Raji (cell line): ENCODE measurements around the gene LRRC1.

Source experiments
- POLR2A ChIP-seq: IDR thresholded peaks from 2 replicates; pipeline ENCODE4 v1.6.1; 2011; ENCODE audit warnings: low read depth, low read length, control low read depth; ENCODE audit not compliant: insufficient read depth

The LRRC1 gene

DNA sequence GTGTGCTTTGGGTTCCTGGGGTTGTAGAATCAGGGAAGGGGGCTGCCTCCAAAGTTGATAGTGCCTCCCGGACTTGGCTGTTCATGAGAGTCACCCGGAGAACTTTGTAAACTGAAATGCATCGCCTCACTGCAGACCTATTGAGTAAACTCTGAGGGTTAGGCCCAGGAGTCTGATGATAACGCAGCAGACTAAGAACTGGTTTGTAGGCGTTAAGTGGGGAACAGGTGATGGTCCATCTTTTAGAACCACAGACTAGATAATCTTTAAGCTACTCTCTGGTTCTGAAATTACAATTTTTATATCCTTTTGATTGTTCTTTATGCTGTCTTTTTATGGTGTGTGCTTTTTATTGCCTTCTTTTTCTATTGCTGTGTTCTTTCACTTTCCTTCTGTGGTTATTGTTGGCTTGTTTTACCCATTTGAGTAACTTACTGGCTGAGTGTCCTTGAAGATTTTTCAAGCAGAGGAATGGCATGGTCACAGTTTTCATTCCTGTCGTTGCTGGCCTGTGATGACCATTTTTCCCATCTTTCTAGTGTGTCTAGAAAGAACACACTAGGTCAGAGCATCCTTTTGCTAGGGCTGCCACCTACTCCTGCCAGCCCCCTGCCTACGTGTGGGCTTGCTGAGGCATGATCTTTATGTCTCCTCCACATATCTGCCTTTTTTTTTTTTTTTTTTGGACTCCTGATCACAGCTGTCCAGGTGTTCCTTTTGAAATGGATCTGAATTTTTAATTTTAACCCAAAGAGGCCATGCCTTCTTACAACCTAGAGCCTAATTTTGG lies 30.9 kb downstream of the LRRC1 start:
- TF ChIP-seq POLR2A, result no peak

DNA sequence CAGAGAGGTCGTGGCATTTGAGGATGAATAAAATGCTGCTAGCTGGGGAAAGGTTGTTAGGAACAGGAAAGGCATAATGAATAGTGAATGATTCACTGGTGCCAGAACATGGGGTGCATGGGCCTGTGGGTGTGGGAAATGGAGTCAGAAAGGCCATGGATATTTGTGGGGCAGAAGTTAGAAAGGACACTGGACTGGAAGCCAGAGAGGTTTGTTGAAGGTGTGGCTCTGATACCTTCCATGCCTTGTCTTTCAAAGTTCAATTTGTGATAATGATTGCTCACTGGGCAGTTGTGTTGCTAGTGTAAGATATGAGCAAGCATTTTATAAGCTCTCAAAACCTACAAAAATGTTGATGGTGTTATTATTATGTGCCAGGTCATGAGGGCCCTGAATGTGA lies 32.7 kb downstream of the LRRC1 start:
- TF ChIP-seq POLR2A, result no peak

DNA sequence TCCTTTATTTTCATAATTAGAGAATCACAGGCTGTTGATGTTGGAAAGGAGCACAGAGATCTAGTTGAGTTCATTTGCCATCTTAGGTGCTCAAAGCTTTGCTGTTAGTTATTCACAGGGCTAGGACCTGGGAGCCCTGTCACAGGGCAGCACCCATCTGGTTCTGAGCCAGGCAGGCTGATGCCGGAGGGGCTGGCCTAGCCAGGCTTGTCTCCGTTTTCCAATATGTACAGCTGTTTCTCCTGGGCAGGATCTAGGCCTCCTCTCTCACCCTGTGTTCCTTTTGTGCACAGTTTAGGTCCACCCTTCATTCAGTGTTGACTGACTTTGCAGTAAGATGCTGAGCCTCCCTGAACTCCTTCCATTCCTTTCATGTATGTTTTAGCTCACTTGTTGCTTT lies 33.4 kb downstream of the LRRC1 start:
- no peak for TF ChIP-seq POLR2A

DNA sequence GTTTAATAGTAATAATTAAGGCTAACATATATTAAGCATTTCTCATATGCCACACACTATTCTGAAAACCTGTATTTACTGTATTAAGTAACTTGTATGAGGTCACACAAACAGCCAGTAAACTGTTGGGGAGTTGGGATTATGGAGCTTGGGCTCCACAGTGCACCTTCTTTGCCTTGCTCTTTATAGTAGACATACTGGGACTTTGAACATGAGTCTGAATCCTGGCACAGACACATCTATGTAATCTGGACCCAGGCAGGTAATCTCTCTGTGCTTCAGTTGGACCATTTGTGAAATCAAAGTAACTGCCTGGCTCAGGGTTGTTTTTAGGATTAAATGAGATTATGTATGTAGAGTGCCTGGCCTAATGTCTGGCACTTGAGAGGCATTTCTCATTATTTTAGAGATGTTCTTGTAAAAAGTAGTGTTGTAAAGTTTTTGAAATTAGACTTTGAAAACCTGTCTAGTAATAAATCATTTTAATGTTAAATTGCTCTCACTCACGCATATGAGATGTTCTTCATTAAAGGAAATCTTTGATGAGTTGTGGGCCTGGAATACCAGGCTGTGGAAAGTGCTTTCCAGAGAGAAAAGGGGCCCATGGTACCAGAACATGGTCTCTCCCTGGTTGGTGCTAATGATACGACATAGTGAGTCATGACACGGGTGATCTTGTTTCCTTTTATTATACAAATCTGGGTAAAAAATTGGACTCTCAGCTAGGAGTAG lies 34.3 kb downstream of the LRRC1 start:
- no peak for TF ChIP-seq POLR2A

DNA sequence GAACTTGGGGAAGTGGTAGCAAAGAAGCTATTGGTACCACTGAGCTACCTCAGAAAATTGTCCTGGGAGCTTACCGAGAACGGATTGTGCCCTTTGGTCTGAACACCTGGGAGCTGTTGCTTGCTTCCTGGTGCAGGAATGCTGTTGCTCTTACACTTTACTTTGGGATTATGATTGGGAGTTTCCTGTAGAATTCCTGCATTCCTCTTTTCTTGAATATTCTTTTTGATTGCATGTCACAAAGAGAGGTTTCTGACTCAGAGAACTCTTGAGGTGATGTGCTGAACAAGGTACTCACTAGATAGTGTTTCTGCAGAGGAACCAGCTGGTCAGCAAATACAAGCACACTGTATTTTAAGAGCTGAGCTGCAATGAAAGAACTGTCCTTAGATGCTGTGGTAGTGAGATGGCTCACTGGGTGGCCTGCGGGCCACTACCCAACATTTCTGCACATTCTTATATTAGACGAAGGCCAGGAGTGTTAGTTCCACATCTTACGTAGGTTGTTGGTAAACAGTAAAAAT lies 35.0 kb downstream of the LRRC1 start:
- no peak for TF ChIP-seq POLR2A

DNA sequence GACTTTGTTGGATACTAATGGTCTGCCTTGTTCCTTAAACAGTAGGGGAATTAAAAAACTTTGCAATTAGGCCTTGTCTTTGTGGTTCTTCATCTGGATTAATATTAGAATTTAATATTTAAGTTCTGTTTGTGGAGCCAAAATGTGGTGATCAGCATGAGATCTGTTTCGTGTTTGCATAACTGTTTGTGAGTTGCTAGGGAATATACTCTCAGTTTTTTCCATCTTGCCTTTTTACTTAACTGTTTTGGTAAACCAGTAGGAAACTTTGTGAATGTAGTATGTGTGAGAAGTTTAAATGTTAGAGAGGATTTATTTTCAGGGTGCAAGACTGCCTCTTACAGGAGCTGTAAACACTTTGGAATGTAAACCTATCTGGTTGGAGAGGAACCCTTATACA lies 35.6 kb downstream of the LRRC1 start:
- TF ChIP-seq POLR2A, result no peak

DNA sequence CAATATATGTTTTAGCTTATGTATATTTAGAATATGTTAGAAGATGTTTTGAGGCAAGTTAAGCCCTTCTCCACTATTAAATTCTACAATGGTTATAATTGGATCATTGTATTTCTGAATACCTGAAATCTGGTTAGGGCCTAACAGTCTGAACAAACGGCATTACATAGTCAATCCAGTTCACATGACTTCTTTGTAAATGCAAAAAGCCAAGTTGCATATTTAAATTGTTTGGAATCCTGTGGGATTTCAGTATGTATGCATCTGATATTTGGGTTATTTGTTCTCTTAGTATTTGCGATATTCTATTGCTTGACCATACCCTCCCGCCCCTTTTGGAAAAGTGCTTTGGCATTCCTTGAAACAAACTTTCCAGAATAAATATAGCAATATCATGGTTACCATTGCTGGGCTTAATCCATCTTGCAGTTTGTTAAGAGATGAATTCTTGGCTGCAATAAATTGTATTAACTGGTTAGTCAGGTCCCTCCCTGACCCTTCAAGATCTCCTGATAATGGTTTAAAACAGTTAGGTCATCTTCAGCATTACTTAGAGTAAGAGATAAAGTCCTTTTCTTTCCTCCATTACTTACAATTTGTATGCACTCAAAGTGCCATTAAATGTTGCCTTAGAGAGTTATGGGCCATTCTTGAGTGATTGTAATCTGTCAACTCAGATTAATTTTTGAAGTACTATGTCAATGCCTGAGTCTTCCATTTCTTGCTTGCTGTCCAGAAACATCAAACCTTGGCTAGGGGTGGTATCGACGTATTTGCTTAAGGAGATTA lies 36.5 kb downstream of the LRRC1 start:
- no peak for TF ChIP-seq POLR2A

DNA sequence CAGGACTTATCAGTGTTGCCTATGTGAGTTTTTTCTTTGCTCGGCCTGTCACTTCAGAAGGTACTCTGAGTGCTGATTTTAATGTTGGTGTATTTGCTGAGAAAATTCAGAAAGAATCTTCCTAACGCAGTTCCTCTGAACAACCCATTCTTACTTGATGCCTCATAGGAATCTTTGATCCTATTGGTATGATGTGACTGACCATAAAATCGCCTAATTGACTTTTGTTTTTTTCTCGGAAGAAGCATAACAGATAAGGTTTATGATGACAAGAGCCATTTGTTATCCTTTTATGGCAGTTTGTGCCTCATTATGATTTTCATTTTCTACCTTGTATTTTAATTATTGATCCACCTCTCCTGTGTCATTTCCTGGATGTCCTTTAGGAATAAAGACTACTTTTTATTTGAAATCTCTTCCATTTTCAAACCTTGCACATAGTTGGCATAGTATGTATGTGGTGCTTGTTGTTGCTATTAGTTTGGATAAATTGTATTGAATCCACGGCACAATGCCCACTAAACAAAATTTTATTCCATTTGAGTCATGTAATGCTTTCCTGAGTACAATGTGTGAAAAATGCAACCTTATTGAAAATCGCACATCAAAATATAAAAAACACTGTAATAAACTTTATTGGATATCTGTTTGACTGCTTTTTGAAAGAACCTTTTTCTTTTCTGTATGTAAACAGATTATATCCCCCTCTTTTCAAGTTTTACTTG lies 37.3 kb downstream of the LRRC1 start:
- TF ChIP-seq POLR2A, result no peak

DNA sequence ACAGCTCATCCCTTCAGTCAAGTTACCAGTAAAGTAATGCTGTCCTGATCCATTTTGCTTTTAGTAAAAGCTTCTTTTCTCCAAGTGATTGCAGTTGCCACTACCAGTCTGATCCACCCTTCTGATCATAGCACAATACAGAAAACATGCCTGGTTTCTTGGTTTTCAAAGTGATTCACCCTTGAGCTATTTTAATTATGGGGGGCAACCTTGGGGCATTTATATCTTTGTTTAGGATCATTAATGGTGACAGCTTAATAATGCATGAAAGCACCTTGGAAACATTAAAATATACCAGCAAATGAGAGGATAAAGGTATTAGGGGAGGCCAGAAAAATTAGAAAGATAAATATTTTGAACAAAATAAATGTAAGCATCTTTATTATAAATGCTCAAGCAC lies 38.4 kb downstream of the LRRC1 start:
- no peak for TF ChIP-seq POLR2A

DNA sequence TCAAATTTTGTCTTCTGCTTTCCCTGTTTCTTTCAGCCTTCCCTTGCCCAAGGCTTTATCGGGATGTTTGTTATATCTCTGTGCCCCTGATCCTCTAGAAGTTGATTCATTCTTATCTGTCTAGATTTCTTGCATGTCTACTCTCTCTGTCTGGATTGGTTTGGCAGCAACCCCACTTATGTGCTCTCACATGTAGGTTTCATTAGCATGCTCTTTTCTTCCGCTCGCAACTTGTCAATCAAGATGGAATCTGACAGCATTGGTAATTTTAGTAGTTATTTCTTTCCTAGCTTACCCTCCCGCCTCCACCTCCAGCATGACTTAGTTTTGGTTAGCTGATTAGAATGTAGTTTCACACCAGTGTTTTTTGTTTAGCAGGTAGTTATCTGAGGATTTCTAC lies 39.3 kb downstream of the LRRC1 start:
- no peak for TF ChIP-seq POLR2A

DNA sequence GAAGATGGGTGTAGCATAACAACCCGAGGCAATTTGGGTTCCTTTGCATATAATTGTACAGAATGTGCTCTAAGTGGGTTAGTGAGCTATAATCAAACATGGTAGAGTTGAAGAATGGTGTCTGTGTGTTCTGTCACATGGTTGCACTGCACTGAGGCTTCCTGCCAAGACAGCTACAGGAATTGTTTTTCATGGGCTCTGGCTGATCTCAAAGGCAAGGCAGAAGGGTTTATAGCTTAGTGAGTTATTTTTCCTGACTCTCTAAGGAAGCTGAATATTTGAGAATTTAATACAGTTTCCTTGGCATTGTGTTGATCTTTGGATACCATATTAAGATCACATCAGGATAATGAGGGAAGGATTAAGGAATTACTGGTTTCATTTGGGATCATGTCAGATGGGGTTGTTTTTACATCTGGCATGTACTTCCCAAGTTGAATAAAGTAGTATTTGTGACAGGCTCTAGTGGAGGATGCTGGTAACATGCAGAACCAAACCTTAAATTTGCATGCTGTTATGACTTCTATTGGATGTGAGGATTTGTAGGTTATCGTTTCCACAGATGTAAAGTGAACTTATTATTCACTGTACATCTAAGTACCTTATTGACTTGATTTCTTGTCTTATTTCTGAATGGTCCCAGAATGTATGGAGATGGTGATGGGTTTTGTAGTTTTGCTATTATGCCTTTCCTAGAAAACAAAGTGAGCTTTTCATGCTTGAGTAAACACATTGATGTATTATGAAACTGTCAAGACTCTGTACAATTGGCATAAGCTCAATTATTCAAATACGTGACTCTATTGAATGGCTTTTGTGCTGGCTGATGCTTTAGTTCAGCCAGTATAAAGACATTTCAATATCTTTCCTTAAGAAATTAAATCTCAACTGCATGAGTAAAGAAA lies 43.3 kb downstream of the LRRC1 start:
- no peak for TF ChIP-seq POLR2A

DNA sequence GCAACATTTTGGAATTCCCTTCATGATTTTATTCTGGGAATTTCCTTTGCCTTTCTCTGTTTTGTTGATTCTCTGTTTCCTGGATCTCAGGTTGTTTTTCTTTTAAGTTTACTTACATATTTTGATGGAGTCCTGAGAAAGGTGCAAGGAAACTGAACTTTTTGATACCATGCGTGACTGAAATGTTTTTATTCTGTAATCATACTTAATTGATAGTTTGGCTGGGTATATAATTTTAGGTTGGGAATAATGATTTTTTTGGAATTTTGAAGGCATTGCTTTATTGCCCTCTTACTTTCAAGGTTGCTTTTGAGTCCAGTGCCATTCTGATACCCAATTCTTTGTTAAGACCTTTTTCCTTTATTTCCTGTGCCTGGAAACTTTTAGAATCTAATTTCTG lies 45.2 kb downstream of the LRRC1 start:
- TF ChIP-seq POLR2A, result no peak

DNA sequence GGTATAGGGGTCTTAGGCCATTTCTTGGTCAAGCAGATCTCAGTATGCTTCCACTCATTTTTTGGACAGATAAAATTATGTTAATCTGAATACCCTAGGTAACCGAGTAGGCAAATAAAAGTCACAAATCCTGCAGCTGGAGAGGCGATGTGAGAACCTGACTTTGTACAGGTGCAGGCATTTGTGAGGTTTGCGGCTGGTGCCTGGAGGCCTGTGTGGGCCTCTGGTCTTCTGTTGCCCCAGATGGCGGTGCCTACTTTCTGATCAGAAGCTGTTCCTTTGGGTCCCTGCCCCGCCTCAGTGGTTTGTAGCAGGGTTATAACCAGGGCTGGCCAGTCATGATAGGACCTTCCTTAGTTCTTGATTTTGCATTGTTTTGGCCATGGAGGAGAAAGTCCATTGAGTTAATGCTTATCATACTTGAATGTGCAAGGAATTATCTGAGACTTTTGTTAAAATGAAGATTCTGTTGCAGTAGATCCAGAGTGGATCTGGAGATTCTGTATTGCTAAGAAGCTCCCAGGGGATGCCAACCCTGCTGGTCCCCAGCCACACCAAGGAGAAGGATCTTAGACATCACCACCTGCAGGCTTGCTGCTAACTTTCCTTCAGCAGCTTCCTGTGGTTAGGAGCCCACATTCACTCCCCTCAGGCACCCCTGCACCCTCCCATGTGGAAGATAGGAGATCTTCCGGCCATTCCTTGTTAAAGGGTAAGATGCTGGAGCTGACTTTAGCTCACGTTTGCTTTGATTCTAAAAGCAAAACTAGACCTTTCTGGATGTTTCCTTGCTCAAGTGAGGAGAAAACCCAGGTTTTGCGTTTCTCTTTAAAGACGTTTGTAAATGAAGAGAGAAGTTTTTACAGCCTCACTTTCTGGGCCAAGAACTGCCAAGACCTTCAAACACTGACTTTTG lies 50.7 kb downstream of the LRRC1 start:
- no peak for TF ChIP-seq POLR2A

DNA sequence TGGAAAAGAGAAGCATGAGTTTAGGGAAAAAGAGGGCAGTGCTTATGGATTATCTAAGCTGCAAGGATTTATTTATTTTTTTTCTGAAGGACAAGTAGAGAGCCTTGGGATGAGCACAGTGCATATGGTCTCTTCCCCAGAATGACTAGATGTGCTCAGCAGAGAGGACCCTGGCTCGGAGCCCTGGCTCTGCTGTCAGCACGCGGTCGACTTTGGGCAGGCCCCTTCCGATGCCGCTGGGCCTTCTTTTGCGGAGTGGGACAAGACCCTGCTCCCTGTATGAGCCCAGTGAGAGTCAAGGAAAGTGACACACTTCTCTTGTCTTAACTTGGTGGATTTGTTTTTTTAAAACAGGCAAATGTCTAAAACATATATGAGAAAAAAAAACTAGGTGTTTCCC lies 51.4 kb downstream of the LRRC1 start:
- TF ChIP-seq POLR2A, result no peak
